HEK293T (cell line): Measurements from ENCODE around the gene LCP1.
"Not testable (repeated sequence)": the region's sequence is repeated elsewhere in the genome, so short reads cannot be mapped to it uniquely, and the experiment has no call there.

Experiments used
- CTCF ChIA-PET: fragments of 350-600 bp; formaldehyde crosslinking; extraction: SDS; loops from one replicate; lab custom pipeline; 2021; ENCODE audit warnings: antibody characterized with exemption, inconsistent platforms; lab: Yijun Ruan, JAX
- POLR2A ChIA-PET: fragments of 350-600 bp; formaldehyde crosslinking; extraction: SDS; loops from one replicate; lab custom pipeline; 2020; ENCODE audit warnings: antibody characterized with exemption, inconsistent platforms; lab: Yijun Ruan, JAX
- DNase-seq: peaks from one replicate; pipeline ENCODE4 v3.0.0; 2012; ENCODE audit warnings: mixed read lengths; ENCODE audit errors: extremely low spot score
- ARNT ChIP-seq: fragments of 450-650 bp; IDR thresholded peaks from 2 replicates; pipeline ENCODE4 v1.6.1; 2017; ENCODE audit warnings: mild to moderate bottlenecking
- BHLHE40 ChIP-seq: fragments of 450-650 bp; IDR thresholded peaks from 2 replicates; pipeline ENCODE4 v1.6.1; 2016; ENCODE audit warnings: mild to moderate bottlenecking, moderate library complexity, borderline replicate concordance
- CTBP1 ChIP-seq: fragments of 450-650 bp; IDR thresholded peaks from 2 replicates; pipeline ENCODE4 v1.6.1; 2016; ENCODE audit warnings: borderline replicate concordance
- ELF4 ChIP-seq: fragments of 450-650 bp; IDR thresholded peaks from 2 replicates; pipeline ENCODE4 v1.6.1; 2017; ENCODE audit warnings: antibody characterized with exemption
- FOXK2 ChIP-seq: fragments of 450-650 bp; IDR thresholded peaks from 2 replicates; pipeline ENCODE4 v1.6.1; 2016; ENCODE audit warnings: mild to moderate bottlenecking
- FOXM1 ChIP-seq: fragments of 450-650 bp; IDR thresholded peaks from 2 replicates; pipeline ENCODE4 v1.6.1; 2017; ENCODE audit warnings: mild to moderate bottlenecking, borderline replicate concordance
- HDGF ChIP-seq: fragments of 450-650 bp; IDR thresholded peaks from 2 replicates; pipeline ENCODE4 v1.6.1; 2017; ENCODE audit warnings: antibody characterized with exemption, borderline replicate concordance
- L3MBTL2 ChIP-seq: fragments of 450-650 bp; conservative IDR thresholded peaks from 2 replicates; pipeline ENCODE4 v1.6.1; 2016; ENCODE audit warnings: mild to moderate bottlenecking
- LEF1 ChIP-seq: fragments of 450-650 bp; IDR thresholded peaks from 2 replicates; pipeline ENCODE4 v1.6.1; 2017; ENCODE audit warnings: mild to moderate bottlenecking, borderline replicate concordance
- NFRKB ChIP-seq: fragments of 450-650 bp; IDR thresholded peaks from 2 replicates; pipeline ENCODE4 v1.6.1; 2016; ENCODE audit warnings: mild to moderate bottlenecking, moderate library complexity
- PKNOX1 ChIP-seq: fragments of 450-650 bp; IDR thresholded peaks from 2 replicates; pipeline ENCODE4 v1.6.1; 2016
- SP1 ChIP-seq: fragments of 450-650 bp; IDR thresholded peaks from 2 replicates; pipeline ENCODE4 v1.6.1; 2017
- SUZ12 ChIP-seq: fragments of 450-650 bp; IDR thresholded peaks from 2 replicates; pipeline ENCODE4 v1.6.1; 2016; ENCODE audit warnings: mild to moderate bottlenecking
- TARDBP ChIP-seq: fragments of 450-650 bp; IDR thresholded peaks from 2 replicates; pipeline ENCODE4 v1.6.1; 2016
- ZNF384 ChIP-seq: fragments of 450-650 bp; IDR thresholded peaks from 2 replicates; pipeline ENCODE4 v1.6.1; 2016

LCP1 gene

DNA sequence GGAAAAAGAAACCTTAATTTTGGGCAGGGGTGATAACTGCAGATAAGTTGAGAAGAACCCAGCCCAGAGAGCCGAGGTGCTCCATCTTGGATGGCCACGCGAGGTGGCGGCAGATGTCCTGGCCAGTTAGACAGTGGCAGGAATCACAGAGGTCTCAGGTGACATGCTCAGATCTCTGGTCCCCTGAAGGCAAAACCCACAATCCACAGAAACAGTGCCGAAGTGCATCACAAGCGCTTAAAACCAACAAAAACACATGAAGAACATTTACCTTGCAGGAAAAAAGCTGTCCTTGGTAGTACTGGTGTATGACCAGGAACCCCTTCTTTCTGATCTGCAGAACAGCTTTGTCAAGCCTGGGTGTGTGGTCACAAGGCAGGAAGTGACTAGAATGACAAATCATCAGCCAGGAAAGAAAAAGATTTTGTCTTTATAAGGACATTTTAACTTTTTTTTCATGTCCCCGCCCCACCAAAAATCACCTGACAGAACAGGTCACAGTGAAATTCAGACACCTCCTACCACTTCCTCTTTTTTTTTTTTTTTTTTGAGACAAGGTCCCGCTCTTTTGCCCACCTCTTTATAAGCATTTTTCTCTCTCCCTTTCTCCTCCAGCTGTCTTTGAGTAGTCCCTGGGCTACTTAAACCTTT lies at the start of gene LCP1:
Gene LCP1 (minus strand): TSS at position 338 of the 651 bp plus-strand sequence. CDS start 22,515 bp downstream, outside the sequence.
- no peak for DNase-seq
- ChIA-PET CTCF (no interaction called here), POLR2A (no interaction called here)
- TF ChIP-seq NFRKB (no peak), L3MBTL2 (no peak), SP1 (no peak), ARNT (no peak)

- ChIA-PET CTCF (no interaction called here), POLR2A (no interaction called here)
- TF ChIP-seq SP1 (no peak), L3MBTL2 (no peak), ZNF384 (no peak), TARDBP (no peak), HDGF (no peak)
- no peak for DNase-seq
Observed at GRCh38 chr13:46229251-46229650, 47.3 kb upstream of the LCP1 start.

- POLR2A ChIA-PET, DNase-seq, CTCF ChIA-PET: not testable (repeated sequence)
Observed at GRCh38 chr13:46220234-46220633, 38.3 kb upstream of the LCP1 start.

- CTCF ChIA-PET, POLR2A ChIA-PET: not testable (repeated sequence)
Observed at GRCh38 chr13:46214741-46215140, 32.8 kb upstream of the LCP1 start.

GRCh38 chr13:46213242-46213641 lies 31.3 kb upstream of the LCP1 start:
- POLR2A ChIA-PET: no interaction called here
- TF ChIP-seq SUZ12: no peak
- no peak for TF ChIP-seq ZNF384
- TF ChIP-seq FOXK2: no peak
- TF ChIP-seq PKNOX1: no peak
- no peak for TF ChIP-seq FOXM1
- no peak for TF ChIP-seq CTBP1
- no peak for TF ChIP-seq BHLHE40
- no peak for TF ChIP-seq TARDBP
- TF ChIP-seq LEF1: no peak
- no peak for TF ChIP-seq NFRKB
- no peak for TF ChIP-seq ARNT
- no peak for TF ChIP-seq ELF4
- TF ChIP-seq HDGF: no peak
- no peak for TF ChIP-seq L3MBTL2

More at GRCh38 chr13:46214741-46215140, 32.8 kb upstream of the LCP1 start:
- DNase-seq: not testable (repeated sequence)

DNA sequence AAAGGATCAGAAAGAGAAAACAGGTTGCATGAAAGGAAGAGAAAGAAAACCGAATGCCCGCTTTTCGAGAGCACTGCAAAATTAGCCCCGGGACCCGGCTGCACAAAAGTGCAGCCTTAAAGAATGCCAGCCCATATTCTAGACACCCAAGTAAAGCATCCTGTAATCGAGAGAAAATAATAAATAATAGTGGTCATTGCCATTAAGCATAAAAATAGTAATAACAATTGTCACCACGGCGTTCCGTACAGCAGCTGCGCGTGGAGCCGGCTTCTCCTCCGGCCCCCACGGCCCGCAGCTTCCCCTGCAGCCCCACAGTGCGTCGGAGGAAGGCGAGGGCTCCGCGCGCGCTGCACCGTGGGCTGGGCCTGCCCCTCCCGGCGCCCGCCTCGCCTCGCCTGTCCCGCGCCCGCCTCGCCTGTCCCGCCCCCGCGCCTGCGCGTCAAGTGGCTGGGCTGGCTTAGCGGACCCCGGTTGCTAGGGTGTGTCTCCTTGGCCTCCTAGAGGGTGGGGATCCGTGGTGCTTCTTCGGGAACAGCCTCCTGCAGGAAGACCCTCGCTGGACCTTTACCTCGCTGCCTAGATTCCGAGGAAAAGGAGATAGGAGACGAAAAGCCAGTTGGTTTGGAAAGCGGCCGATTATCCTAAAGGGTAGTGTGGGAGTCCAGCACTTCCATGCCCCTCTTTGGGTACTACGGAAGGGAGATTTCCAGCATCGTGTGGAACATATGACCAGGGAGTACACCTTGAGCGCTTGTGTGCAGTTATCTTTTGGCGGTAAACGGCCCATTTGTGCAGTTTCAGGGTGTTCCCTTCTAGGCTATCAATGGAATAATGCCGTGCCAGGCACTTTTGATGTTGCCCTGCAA lies 29.7 kb upstream of the LCP1 start, which contains the start of gene LRRC63:
Gene LRRC63 (plus strand): TSS at position 446 of the 869 bp plus-strand sequence. CDS start 1,107 bp downstream, outside the sequence.
- ChIA-PET POLR2A (no interaction called here), CTCF (no interaction called here)
- TF ChIP-seq CTBP1 (no peak), FOXM1 (0 out of 2 replicates have a peak, but pooled peaks have one; percentile 52), ZNF384 (no peak), BHLHE40 (no peak), HDGF (no peak), PKNOX1 (no peak), L3MBTL2 (peak; percentile 59), ARNT (no peak), NFRKB (no peak), FOXK2 (no peak)
- DNase-seq: peak; percentile 82

More at GRCh38 chr13:46213242-46213641, 31.3 kb upstream of the LCP1 start:
- DNase-seq: no peak
- CTCF ChIA-PET: interaction anchor here (0.6 kb wide), 1 partner anchor 36 kb away, joined by 4 read pairs; no protein-coding TSS in a partner anchor

- TF ChIP-seq PKNOX1: peak; percentile 87
- TF ChIP-seq LEF1: no peak
- TF ChIP-seq FOXM1: no peak
- no peak for TF ChIP-seq SP1
- no peak for TF ChIP-seq SUZ12
- TF ChIP-seq L3MBTL2: peak; percentile 50; the same call in 1 of the 2 replicates
- TF ChIP-seq BHLHE40: no peak
- DNase-seq: peak; percentile 17
- POLR2A ChIA-PET: no interaction called here
- CTCF ChIA-PET: no interaction called here
Observed at GRCh38 chr13:46211116-46211482, 29.1 kb upstream of the LCP1 start.
